H1 (cell line): ENCODE data around the gene ANKRD11. TPM values are rescaled to one million over a fixed set of nuclear protein-coding genes. Genes with fewer than 3 reads are reported as not detected.

Experiments used
- CBX8 ChIP-seq: fragments of 300-800, 300-1000 bp; sonication (generic); IDR thresholded peaks from 2 replicates; pipeline ENCODE4 v1.7.1; 2016; ENCODE audit warnings: low read depth, low read length, borderline replicate concordance
- CEBPB ChIP-seq: IDR thresholded peaks from 2 replicates; pipeline ENCODE4 v1.6.1; 2012; ENCODE audit warnings: low read depth, low read length
- KDM5A ChIP-seq: fragments of 200-600 bp; IDR thresholded peaks from 2 replicates; pipeline ENCODE4 v1.7.1; 2012; ENCODE audit warnings: mild to moderate bottlenecking, low read length, inconsistent platforms, mixed read lengths
- NRF1 ChIP-seq: IDR thresholded peaks from 2 replicates; pipeline ENCODE4 v1.6.1; 2011; ENCODE audit warnings: mild to moderate bottlenecking, low read depth, low read length, improper control_type of control experiment
- SIN3A ChIP-seq, 2 experiments: IDR thresholded peaks in 1 of 2; conservative IDR thresholded peaks in 1 of 2; 2 replicates each; pipeline ENCODE4 v1.6.1; 2011 to 2012; ENCODE audit warnings: low read length in 2 of 2, improper control_type of control experiment in 1 of 2, low read depth in 1 of 2, mild to moderate bottlenecking in 1 of 2
- SIRT6 ChIP-seq: IDR thresholded peaks from one replicate; pipeline ENCODE4 v1.7.1; 2012; ENCODE audit warnings: low read length, inconsistent platforms
- SIX5 ChIP-seq: IDR thresholded peaks from 2 replicates; pipeline ENCODE4 v1.6.1; 2011; ENCODE audit warnings: mild to moderate bottlenecking, low read depth, low read length
- SRF ChIP-seq: IDR thresholded peaks from 2 replicates; pipeline ENCODE4 v1.6.1; 2011; ENCODE audit warnings: mild to moderate bottlenecking, low read depth, low read length, moderate library complexity
- polyA plus RNA-seq, 7 experiments: library from polyadenylated mRNA; depleted of rRNA in 3 of 7; stranded (reverse) in 5 of 7; unstranded in 2 of 7; fragments of >200 nt in 5 of 7; fragments of 200-250 nt in 2 of 7; gene quantifications; 1 replicate in 5 of 7; 2 replicates in 1 of 7; 4 replicates in 1 of 7; pipeline versions ENCODE4 v1.2.1 to v1.2.3, GENCODE V29; 2011 to 2013; ENCODE audit warnings: missing spikeins in 2 of 7, mixed read lengths in 2 of 7
- total RNA-seq: library from RNA; stranded (reverse); fragmentation: NEBNext Ultra II Directional; extraction: Animal tissue kit (Norgen Biotek cat#: 25700); gene quantifications from 2 replicates; pipeline ENCODE4 v1.2.1, GENCODE V29; 2021
- TF ChIP-seq, protein P1 (sequence below): fragments of 300-600 bp; sonication (generic); IDR thresholded peaks from 2 replicates; pipeline ENCODE4 v1.7.1; 2012; ENCODE audit warnings: low read length, moderate library complexity, mild to moderate bottlenecking, inconsistent platforms; ENCODE audit not compliant: insufficient replicate concordance
- TF ChIP-seq, protein P2 (sequence below): IDR thresholded peaks from 2 replicates; pipeline ENCODE4 v1.6.1; 2012; ENCODE audit warnings: inconsistent platforms

The ANKRD11 gene
- total and polyA plus RNA-seq, 2 of the 8 experiments (the other 6 are each of a cell fraction or from before 2014, with no cell fraction given), result 46.5 to 142 TPM

DNA sequence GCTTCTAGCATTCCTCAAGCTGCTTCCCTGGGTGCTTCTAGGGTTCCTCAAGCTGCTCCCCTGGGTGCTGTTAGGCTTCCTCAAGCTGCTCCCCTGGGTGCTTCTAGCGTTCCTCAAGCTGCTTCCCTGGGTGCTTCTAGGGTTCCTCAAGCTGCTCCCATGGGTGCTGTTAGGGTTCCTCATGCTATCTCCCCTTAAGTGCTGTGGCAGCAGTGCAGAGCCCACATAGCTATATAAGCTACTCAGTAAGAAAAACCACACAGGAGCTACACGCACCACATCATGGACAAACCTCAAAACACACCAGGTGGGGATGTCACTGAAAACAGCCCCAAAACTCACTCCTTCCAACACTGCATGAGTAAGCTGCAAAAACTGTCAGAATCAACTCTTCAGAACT, 35.2 kb downstream of the ANKRD11 start (continued):
- TF ChIP-seq SIX5 (no peak), CEBPB (no peak), CBX8 (no peak), SIN3A (conservative IDR thresholded peaks at IDR 0.05 in 1 of 2, IDR thresholded peaks at IDR 0.05 in 1 of 2; ENCODE audit: low read depth in 1 of 2, low read length in 2 of 2) (no peak), SRF (no peak), NRF1 (no peak), KDM5A (no peak), SIRT6 (no peak)
- TF ChIP-seq, protein P1, sequence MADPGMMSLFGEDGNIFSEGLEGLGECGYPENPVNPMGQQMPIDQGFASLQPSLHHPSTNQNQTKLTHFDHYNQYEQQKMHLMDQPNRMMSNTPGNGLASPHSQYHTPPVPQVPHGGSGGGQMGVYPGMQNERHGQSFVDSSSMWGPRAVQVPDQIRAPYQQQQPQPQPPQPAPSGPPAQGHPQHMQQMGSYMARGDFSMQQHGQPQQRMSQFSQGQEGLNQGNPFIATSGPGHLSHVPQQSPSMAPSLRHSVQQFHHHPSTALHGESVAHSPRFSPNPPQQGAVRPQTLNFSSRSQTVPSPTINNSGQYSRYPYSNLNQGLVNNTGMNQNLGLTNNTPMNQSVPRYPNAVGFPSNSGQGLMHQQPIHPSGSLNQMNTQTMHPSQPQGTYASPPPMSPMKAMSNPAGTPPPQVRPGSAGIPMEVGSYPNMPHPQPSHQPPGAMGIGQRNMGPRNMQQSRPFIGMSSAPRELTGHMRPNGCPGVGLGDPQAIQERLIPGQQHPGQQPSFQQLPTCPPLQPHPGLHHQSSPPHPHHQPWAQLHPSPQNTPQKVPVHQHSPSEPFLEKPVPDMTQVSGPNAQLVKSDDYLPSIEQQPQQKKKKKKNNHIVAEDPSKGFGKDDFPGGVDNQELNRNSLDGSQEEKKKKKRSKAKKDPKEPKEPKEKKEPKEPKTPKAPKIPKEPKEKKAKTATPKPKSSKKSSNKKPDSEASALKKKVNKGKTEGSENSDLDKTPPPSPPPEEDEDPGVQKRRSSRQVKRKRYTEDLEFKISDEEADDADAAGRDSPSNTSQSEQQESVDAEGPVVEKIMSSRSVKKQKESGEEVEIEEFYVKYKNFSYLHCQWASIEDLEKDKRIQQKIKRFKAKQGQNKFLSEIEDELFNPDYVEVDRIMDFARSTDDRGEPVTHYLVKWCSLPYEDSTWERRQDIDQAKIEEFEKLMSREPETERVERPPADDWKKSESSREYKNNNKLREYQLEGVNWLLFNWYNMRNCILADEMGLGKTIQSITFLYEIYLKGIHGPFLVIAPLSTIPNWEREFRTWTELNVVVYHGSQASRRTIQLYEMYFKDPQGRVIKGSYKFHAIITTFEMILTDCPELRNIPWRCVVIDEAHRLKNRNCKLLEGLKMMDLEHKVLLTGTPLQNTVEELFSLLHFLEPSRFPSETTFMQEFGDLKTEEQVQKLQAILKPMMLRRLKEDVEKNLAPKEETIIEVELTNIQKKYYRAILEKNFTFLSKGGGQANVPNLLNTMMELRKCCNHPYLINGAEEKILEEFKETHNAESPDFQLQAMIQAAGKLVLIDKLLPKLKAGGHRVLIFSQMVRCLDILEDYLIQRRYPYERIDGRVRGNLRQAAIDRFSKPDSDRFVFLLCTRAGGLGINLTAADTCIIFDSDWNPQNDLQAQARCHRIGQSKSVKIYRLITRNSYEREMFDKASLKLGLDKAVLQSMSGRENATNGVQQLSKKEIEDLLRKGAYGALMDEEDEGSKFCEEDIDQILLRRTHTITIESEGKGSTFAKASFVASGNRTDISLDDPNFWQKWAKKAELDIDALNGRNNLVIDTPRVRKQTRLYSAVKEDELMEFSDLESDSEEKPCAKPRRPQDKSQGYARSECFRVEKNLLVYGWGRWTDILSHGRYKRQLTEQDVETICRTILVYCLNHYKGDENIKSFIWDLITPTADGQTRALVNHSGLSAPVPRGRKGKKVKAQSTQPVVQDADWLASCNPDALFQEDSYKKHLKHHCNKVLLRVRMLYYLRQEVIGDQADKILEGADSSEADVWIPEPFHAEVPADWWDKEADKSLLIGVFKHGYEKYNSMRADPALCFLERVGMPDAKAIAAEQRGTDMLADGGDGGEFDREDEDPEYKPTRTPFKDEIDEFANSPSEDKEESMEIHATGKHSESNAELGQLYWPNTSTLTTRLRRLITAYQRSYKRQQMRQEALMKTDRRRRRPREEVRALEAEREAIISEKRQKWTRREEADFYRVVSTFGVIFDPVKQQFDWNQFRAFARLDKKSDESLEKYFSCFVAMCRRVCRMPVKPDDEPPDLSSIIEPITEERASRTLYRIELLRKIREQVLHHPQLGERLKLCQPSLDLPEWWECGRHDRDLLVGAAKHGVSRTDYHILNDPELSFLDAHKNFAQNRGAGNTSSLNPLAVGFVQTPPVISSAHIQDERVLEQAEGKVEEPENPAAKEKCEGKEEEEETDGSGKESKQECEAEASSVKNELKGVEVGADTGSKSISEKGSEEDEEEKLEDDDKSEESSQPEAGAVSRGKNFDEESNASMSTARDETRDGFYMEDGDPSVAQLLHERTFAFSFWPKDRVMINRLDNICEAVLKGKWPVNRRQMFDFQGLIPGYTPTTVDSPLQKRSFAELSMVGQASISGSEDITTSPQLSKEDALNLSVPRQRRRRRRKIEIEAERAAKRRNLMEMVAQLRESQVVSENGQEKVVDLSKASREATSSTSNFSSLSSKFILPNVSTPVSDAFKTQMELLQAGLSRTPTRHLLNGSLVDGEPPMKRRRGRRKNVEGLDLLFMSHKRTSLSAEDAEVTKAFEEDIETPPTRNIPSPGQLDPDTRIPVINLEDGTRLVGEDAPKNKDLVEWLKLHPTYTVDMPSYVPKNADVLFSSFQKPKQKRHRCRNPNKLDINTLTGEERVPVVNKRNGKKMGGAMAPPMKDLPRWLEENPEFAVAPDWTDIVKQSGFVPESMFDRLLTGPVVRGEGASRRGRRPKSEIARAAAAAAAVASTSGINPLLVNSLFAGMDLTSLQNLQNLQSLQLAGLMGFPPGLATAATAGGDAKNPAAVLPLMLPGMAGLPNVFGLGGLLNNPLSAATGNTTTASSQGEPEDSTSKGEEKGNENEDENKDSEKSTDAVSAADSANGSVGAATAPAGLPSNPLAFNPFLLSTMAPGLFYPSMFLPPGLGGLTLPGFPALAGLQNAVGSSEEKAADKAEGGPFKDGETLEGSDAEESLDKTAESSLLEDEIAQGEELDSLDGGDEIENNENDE, result no peak
- TF ChIP-seq, protein P2, sequence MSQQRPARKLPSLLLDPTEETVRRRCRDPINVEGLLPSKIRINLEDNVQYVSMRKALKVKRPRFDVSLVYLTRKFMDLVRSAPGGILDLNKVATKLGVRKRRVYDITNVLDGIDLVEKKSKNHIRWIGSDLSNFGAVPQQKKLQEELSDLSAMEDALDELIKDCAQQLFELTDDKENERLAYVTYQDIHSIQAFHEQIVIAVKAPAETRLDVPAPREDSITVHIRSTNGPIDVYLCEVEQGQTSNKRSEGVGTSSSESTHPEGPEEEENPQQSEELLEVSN, result no peak
